Neural cell (in vitro differentiated cells): Measurements from ENCODE around the gene PCSK4.

Source experiments
- EP300 ChIP-seq: fragments of 450-650 bp; conservative IDR thresholded peaks from 2 replicates; pipeline ENCODE4 v1.6.1; 2014; ENCODE audit warnings: antibody characterized with exemption, mild to moderate bottlenecking, moderate library complexity; ENCODE audit not compliant: poor library complexity, severe bottlenecking
- POLR2AphosphoS5 ChIP-seq: IDR thresholded peaks from 2 replicates; pipeline ENCODE4 v1.6.1; 2012
- TAF1 ChIP-seq: IDR thresholded peaks from 2 replicates; pipeline ENCODE4 v1.6.1; 2012; ENCODE audit warnings: low read depth
- TF ChIP-seq, protein P1 (sequence below): fragments of 450-650 bp; IDR thresholded peaks from 2 replicates; pipeline ENCODE4 v1.5.1; 2014; ENCODE audit warnings: antibody characterized with exemption, mild to moderate bottlenecking, moderate library complexity; ENCODE audit not compliant: poor library complexity, severe bottlenecking

DNA sequence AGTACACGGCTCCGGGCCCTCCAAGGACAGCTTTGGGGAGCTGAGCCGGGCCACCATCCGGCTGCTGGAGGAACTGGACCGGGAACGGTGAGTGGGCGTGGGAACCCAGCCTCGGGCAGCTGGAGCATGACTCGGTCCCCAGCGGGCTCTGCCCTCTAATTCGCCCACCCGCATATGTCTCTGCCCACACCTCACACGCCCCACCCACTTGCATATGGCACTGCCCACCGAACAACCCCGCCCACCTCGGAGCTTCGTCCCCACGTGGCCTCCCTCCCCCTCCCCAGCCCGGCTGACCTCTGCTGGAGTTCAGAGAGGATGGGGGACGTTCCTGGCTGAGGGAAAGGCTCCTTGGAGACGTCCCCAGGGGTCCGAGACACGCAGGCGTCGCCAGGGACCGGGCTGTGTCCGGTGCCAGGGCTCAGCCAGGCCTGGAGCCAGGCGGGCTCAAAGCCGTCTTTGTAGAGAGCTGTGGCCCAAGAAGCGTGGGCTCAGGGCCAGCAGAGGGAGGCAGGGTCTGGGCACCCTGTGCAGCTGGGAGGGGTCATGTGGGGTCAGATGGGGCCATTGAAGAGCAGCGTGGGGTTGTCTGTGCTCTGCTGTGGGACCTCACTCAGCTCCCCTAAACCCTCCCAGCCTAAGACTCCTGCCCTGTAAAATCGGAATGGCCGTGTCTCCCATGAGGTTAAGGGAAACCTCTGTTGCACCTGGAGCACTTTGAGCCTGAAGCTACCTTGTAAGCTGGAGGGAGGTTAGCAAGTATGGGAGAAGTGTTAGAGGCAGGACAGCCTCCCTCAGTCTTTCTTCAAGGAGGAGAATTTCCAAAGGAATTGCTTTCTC is 36.4 kb downstream of the PCSK4 start:
- TF ChIP-seq, protein P1, sequence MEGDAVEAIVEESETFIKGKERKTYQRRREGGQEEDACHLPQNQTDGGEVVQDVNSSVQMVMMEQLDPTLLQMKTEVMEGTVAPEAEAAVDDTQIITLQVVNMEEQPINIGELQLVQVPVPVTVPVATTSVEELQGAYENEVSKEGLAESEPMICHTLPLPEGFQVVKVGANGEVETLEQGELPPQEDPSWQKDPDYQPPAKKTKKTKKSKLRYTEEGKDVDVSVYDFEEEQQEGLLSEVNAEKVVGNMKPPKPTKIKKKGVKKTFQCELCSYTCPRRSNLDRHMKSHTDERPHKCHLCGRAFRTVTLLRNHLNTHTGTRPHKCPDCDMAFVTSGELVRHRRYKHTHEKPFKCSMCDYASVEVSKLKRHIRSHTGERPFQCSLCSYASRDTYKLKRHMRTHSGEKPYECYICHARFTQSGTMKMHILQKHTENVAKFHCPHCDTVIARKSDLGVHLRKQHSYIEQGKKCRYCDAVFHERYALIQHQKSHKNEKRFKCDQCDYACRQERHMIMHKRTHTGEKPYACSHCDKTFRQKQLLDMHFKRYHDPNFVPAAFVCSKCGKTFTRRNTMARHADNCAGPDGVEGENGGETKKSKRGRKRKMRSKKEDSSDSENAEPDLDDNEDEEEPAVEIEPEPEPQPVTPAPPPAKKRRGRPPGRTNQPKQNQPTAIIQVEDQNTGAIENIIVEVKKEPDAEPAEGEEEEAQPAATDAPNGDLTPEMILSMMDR, result no peak
- no peak for TF ChIP-seq TAF1
- no peak for TF ChIP-seq POLR2AphosphoS5
- no peak for TF ChIP-seq EP300
